Stimulated activated CD8-positive, alpha-beta memory T cell treated with anti-CD3 and anti-CD28 coated beads, Interleukin-4, amount 100 ng/mL, for 48 hours (primary cell): ENCODE data around the gene NPIPB2.

Experiments
- DNase-seq: peaks from one replicate; pipeline ENCODE4 v3.0.0-alpha.2; 2020

NPIPB2 gene

GRCh38 chr16:11896486-11897176 is 45.2 kb downstream of the NPIPB2 start:
- no peak for DNase-seq

DNA sequence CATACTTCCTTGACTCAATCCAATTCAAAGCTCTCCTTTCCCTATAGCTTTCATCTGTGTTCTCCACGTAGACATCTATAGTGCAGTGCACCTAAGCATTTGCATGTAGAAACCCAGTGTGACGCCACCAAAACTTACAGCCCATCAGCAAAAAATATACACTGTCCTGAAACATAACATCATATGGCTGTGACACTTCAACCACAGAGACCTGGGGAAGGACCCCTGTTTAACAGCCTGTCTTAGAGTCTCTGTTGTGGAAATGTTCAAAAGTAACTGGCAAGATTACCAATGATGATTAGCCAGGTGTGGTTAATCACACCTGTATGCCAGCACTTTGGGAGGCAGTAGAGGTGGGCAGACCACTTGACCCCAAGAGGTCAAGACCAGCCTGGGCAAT is 48.3 kb downstream of the NPIPB2 start:
- no peak for DNase-seq

- no peak for DNase-seq
Measured at GRCh38 chr16:11892761-11893160, 49.1 kb downstream of the NPIPB2 start.

- no peak for DNase-seq
Measured at GRCh38 chr16:11890231-11890965, 51.4 kb downstream of the NPIPB2 start.

- DNase-seq: no peak
Measured at GRCh38 chr16:11886881-11887280, 55.0 kb downstream of the NPIPB2 start.

GRCh38 chr16:11884035-11884434 is 57.8 kb downstream of the NPIPB2 start:
- DNase-seq: no peak

DNA sequence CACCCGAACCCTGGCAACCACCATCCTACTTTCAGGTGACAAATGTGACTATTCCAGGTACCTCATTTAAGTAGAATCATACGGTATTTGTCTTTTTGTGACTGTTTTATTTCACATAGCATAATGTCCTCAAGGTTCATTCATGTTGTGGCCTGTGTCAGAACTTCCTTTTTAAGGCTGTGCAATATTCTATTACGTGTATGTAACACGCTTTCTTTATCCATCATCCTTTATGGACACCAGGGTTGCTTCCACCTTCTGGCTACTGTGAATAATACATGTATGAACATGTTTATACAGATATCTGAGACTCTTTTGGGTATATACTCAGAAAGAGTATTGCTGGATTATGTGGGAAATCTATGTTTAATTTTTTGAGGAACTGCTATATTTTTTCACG is 61.8 kb downstream of the NPIPB2 start:
- DNase-seq: no peak

DNA sequence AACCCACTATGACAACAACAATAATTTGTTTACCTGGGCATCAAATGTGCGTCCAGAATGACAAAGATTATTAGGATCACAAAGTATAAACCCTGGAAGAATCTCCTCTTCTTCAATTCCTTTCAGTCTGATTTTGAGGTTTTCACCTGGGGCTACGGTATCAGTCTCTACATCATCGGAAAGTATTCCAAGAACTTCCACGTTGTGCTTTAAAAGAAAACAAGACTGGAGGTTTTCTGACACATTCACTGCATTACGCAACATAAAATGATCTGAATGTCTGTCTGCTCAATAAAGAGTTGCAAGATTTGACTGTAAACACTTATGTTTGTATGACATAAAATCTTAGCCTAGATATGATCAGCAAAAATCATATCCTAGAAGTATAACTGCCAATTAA is 64.5 kb downstream of the NPIPB2 start:
- DNase-seq: no peak
